Measurements from ENCODE around the gene GGTA1. TPM values are rescaled to one million over a fixed set of nuclear protein-coding genes. Genes with fewer than 3 reads are reported as not detected.

The GGTA1 gene
- total and polyA plus RNA-seq, 9 of the 15 experiments (the other 6 are each of a cell fraction or from before 2014, with no cell fraction given) = 0.04 to 0.15 TPM; not detected in 7

DNA sequence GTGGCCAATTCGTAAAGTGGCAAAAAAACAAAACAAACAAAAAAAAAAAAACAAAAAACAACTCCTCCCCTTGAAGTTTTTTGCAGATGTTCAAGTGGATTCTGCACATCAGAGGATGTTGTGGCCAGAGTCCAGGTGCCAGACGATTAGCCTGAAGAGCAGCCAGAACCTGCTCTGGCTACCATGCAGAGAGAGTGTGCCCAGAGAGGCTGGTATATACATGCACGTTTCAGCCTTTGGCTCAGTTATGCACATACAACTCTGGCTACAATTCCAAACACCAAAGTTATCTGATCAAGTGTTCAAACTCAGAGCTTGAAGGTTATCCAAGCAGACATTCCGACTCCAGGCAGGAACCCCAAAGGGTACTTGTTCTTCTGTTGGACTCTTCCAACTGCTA, 34.7 kb downstream of the GGTA1 start:
- WGBS (ENCODE audit: insufficient coverage, low coverage, missing lambda C conversion rate) = 2% methylated on average over 4 of the region's 4 CpGs
- H3K4me3 ChIP-seq = no peak overlapping the region
- intact Hi-C loops (cut with micrococcal nuclease) = no loop called here
- H3K27me3 ChIP-seq (ENCODE audit: control insufficient read depth in 2 of 2, insufficient read depth in 2 of 2, low read length in 2 of 2) = peaks cover 15 to 31% of the 10 kb centered on the region in 2 experiments; a peak in 3 of 5 replicates
- no peaks in the 10 kb centered on the region for H4K20me1 ChIP-seq (replicated peaks; ENCODE audit: control insufficient read depth, insufficient read depth, low read length)
- H3K27ac ChIP-seq (ENCODE audit: extremely low read depth, low read depth, low read length) = no peak overlapping the region
- BruUV-seq (replicated peaks) = no TSS peak
- no peaks in the 10 kb centered on the region for H3K79me2 ChIP-seq (ENCODE audit: control insufficient read depth, insufficient read depth, low read length)
- ChIA-PET POLR2A (no interaction called here), CTCF (ENCODE audit: low intra/inter-chr PET ratio) (no interaction called here)
- H2AFZ ChIP-seq (ENCODE audit: low read depth, low read length) = no peak overlapping the region
- DNase-seq (ENCODE audit: extremely low read depth in 1 of 4, low spot score in 3 of 4) = no peak
- H3K9me3 ChIP-seq (replicated peaks; ENCODE audit: control insufficient read depth, insufficient read depth, low read depth, low read length) = no peaks in the 10 kb centered on the region
- no peaks in the 10 kb centered on the region for H3K36me3 ChIP-seq (ENCODE audit: control insufficient read depth, insufficient read depth, low read length)
- H3K4me2 ChIP-seq (ENCODE audit: insufficient read depth, low read length) = no peak overlapping the region
- no peak overlapping the region for H3K9ac ChIP-seq (ENCODE audit: insufficient read depth in 1 of 2, low read depth in 2 of 2, low read length in 2 of 2)
- ATAC-seq = no peak
- H3K4me1 ChIP-seq (replicated peaks in 1 of 2; ENCODE audit: control insufficient read depth in 2 of 2, insufficient read depth in 2 of 2, low read length in 2 of 2) = peaks cover 0 to 6% of the 10 kb centered on the region in 2 experiments; a peak in 2 of 5 replicates
- no peaks in the 10 kb centered on the region for H3K9me1 ChIP-seq (ENCODE audit: control insufficient read depth, insufficient read depth, low read length)
- no peak for FAIRE-seq
- in situ Hi-C loops (cut with MboI) = no loop called here
- no peak for TF ChIP-seq MAFK (IDR thresholded peaks at IDR 0.05; ENCODE audit: low read length)
- TF ChIP-seq FOXJ3 (CRISPR knock-in tag; IDR thresholded peaks at IDR 0.05) = no peak
- TF ChIP-seq, protein P1, sequence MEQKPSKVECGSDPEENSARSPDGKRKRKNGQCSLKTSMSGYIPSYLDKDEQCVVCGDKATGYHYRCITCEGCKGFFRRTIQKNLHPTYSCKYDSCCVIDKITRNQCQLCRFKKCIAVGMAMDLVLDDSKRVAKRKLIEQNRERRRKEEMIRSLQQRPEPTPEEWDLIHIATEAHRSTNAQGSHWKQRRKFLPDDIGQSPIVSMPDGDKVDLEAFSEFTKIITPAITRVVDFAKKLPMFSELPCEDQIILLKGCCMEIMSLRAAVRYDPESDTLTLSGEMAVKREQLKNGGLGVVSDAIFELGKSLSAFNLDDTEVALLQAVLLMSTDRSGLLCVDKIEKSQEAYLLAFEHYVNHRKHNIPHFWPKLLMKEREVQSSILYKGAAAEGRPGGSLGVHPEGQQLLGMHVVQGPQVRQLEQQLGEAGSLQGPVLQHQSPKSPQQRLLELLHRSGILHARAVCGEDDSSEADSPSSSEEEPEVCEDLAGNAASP (IDR thresholded peaks at IDR 0.05) = no peak
- TF ChIP-seq, protein P2, sequence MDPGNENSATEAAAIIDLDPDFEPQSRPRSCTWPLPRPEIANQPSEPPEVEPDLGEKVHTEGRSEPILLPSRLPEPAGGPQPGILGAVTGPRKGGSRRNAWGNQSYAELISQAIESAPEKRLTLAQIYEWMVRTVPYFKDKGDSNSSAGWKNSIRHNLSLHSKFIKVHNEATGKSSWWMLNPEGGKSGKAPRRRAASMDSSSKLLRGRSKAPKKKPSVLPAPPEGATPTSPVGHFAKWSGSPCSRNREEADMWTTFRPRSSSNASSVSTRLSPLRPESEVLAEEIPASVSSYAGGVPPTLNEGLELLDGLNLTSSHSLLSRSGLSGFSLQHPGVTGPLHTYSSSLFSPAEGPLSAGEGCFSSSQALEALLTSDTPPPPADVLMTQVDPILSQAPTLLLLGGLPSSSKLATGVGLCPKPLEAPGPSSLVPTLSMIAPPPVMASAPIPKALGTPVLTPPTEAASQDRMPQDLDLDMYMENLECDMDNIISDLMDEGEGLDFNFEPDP (CRISPR knock-in tag; IDR thresholded peaks at IDR 0.05) = no peak
- TF ChIP-seq, protein P3, sequence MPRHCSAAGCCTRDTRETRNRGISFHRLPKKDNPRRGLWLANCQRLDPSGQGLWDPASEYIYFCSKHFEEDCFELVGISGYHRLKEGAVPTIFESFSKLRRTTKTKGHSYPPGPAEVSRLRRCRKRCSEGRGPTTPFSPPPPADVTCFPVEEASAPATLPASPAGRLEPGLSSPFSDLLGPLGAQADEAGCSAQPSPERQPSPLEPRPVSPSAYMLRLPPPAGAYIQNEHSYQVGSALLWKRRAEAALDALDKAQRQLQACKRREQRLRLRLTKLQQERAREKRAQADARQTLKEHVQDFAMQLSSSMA (CRISPR knock-in tag; IDR thresholded peaks at IDR 0.05) = no peak
- TF ChIP-seq, protein P4, sequence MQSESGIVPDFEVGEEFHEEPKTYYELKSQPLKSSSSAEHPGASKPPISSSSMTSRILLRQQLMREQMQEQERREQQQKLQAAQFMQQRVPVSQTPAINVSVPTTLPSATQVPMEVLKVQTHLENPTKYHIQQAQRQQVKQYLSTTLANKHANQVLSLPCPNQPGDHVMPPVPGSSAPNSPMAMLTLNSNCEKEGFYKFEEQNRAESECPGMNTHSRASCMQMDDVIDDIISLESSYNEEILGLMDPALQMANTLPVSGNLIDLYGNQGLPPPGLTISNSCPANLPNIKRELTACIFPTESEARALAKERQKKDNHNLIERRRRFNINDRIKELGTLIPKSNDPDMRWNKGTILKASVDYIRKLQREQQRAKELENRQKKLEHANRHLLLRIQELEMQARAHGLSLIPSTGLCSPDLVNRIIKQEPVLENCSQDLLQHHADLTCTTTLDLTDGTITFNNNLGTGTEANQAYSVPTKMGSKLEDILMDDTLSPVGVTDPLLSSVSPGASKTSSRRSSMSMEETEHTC (IDR thresholded peaks at IDR 0.05) = no peak
- TF ChIP-seq CC2D1A (IDR thresholded peaks at IDR 0.05) = no peak
- no peak for TF ChIP-seq KDM4B (IDR thresholded peaks at IDR 0.05; ENCODE audit: borderline replicate concordance in 2 of 2, low read depth in 1 of 2)
- no peak for TF ChIP-seq FOXA1 (IDR thresholded peaks at IDR 0.05; ENCODE audit: borderline replicate concordance)
- no peak for TF ChIP-seq GABPB2 (CRISPR knock-in tag; conservative IDR thresholded peaks at IDR 0.05)
- no peak for TF ChIP-seq SP2 (IDR thresholded peaks at IDR 0.05; ENCODE audit: extremely low read depth, low read depth, low read length, poor library complexity, severe bottlenecking)
- TF ChIP-seq, protein P5, sequence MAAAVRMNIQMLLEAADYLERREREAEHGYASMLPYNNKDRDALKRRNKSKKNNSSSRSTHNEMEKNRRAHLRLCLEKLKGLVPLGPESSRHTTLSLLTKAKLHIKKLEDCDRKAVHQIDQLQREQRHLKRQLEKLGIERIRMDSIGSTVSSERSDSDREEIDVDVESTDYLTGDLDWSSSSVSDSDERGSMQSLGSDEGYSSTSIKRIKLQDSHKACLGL (CRISPR knock-in tag; IDR thresholded peaks at IDR 0.05; ENCODE audit: borderline replicate concordance, poor library complexity, severe bottlenecking) = no peak
- TF ChIP-seq SRSF1 (IDR thresholded peaks at IDR 0.05; ENCODE audit: low read depth, low read length) = no peak
- TF ChIP-seq, protein P6, sequence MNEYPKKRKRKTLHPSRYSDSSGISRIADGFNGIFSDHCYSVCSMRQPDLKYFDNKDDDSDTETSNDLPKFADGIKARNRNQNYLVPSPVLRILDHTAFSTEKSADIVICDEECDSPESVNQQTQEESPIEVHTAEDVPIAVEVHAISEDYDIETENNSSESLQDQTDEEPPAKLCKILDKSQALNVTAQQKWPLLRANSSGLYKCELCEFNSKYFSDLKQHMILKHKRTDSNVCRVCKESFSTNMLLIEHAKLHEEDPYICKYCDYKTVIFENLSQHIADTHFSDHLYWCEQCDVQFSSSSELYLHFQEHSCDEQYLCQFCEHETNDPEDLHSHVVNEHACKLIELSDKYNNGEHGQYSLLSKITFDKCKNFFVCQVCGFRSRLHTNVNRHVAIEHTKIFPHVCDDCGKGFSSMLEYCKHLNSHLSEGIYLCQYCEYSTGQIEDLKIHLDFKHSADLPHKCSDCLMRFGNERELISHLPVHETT (CRISPR knock-in tag; conservative IDR thresholded peaks at IDR 0.05 in 1 of 2, IDR thresholded peaks at IDR 0.05 in 1 of 2) = no peak
